ENCODE measurements around the gene MAP3K8. TPM values are rescaled to one million over a fixed set of nuclear protein-coding genes. Genes with fewer than 3 reads are reported as not detected.
"Not testable (repeated sequence)": the region's sequence is repeated elsewhere in the genome, so short reads cannot be mapped to it uniquely, and the experiment has no call there.

MAP3K8 gene
- polyA plus RNA-seq, 1 donor from 2014 or later = 1.5 TPM

DNA sequence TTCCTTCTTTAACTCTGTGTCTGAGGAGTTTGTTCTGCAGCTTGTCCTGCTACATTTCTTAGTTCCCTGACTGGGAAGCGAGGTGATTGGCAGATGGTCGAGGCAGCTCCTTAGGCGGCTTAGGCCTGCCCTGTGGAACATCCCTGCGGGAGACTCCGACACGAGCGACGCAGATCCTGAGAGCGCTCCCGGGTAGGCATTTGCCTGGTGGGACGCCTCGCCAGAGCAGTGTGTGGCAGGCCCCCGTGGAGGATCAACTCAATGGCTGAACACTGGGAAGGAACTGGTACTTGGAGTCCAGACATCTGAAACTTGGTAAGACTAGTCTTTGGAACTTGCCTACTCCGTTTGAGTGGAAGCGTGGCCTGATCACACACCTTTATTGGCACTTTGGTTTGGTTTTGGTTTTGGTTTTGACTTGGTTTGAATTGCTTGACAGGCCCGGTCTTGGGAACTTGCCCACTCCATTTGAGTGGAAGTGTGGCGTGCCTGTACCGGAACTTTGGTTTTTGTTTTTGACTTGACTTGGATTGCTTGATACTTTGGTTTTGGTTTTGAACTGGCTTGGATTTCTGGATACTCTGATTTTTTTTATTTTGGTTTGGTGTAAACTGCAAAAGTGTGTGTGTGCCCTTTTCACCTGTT is 42.6 kb downstream of the MAP3K8 start:
- Histone ChIP-seq H3F3A (ENCODE audit: insufficient read depth, low read length, poor library complexity, severe bottlenecking) (no peaks in the 10 kb centered on the region), H3K9ac (ENCODE audit: low read length) (no peak overlapping the region), H4K20me1 (ENCODE audit: insufficient read depth) (no peaks in the 10 kb centered on the region), H3K4me3 (ENCODE audit: low read length) (no peak overlapping the region), H3K36me3 (ENCODE audit: insufficient read depth, low read length) (no peaks in the 10 kb centered on the region), H3K79me2 (replicated peaks; ENCODE audit: insufficient read depth, low read length) (no peaks in the 10 kb centered on the region), H3K9me3 (ENCODE audit: low read length) (no peaks in the 10 kb centered on the region), H3K4me2 (ENCODE audit: low read length) (no peak overlapping the region), H3K27ac (ENCODE audit: low read length) (no peak overlapping the region), H2AFZ (ENCODE audit: low read depth, low read length) (no peak overlapping the region), H3K9me2 (ENCODE audit: insufficient read depth, low read length) (no peaks in the 10 kb centered on the region), H3K27me3 (ENCODE audit: insufficient read depth, low read depth, low read length) (no peaks in the 10 kb centered on the region)
- TF ChIP-seq POLR2AphosphoS5 (IDR thresholded peaks at IDR 0.05) (no peak), SMC3 (conservative IDR thresholded peaks at IDR 0.05; ENCODE audit: poor library complexity) (no peak), EZH2 (IDR thresholded peaks at IDR 0.05; ENCODE audit: borderline replicate concordance, insufficient read depth, low read length, poor library complexity, severe bottlenecking) (no peak), TAF1 (IDR thresholded peaks at IDR 0.05; ENCODE audit: low read depth) (no peak), RAD21 (conservative IDR thresholded peaks at IDR 0.05) (no peak), EP300 (conservative IDR thresholded peaks at IDR 0.05; ENCODE audit: poor library complexity, severe bottlenecking) (no peak), MXI1 (conservative IDR thresholded peaks at IDR 0.05; ENCODE audit: poor library complexity, severe bottlenecking) (no peak)
- TF ChIP-seq, protein P1, sequence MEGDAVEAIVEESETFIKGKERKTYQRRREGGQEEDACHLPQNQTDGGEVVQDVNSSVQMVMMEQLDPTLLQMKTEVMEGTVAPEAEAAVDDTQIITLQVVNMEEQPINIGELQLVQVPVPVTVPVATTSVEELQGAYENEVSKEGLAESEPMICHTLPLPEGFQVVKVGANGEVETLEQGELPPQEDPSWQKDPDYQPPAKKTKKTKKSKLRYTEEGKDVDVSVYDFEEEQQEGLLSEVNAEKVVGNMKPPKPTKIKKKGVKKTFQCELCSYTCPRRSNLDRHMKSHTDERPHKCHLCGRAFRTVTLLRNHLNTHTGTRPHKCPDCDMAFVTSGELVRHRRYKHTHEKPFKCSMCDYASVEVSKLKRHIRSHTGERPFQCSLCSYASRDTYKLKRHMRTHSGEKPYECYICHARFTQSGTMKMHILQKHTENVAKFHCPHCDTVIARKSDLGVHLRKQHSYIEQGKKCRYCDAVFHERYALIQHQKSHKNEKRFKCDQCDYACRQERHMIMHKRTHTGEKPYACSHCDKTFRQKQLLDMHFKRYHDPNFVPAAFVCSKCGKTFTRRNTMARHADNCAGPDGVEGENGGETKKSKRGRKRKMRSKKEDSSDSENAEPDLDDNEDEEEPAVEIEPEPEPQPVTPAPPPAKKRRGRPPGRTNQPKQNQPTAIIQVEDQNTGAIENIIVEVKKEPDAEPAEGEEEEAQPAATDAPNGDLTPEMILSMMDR (IDR thresholded peaks at IDR 0.05; ENCODE audit: poor library complexity, severe bottlenecking) = no peak
- TF ChIP-seq, protein P2, sequence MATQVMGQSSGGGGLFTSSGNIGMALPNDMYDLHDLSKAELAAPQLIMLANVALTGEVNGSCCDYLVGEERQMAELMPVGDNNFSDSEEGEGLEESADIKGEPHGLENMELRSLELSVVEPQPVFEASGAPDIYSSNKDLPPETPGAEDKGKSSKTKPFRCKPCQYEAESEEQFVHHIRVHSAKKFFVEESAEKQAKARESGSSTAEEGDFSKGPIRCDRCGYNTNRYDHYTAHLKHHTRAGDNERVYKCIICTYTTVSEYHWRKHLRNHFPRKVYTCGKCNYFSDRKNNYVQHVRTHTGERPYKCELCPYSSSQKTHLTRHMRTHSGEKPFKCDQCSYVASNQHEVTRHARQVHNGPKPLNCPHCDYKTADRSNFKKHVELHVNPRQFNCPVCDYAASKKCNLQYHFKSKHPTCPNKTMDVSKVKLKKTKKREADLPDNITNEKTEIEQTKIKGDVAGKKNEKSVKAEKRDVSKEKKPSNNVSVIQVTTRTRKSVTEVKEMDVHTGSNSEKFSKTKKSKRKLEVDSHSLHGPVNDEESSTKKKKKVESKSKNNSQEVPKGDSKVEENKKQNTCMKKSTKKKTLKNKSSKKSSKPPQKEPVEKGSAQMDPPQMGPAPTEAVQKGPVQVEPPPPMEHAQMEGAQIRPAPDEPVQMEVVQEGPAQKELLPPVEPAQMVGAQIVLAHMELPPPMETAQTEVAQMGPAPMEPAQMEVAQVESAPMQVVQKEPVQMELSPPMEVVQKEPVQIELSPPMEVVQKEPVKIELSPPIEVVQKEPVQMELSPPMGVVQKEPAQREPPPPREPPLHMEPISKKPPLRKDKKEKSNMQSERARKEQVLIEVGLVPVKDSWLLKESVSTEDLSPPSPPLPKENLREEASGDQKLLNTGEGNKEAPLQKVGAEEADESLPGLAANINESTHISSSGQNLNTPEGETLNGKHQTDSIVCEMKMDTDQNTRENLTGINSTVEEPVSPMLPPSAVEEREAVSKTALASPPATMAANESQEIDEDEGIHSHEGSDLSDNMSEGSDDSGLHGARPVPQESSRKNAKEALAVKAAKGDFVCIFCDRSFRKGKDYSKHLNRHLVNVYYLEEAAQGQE (IDR thresholded peaks at IDR 0.05; ENCODE audit: borderline replicate concordance) = no peak

DNA sequence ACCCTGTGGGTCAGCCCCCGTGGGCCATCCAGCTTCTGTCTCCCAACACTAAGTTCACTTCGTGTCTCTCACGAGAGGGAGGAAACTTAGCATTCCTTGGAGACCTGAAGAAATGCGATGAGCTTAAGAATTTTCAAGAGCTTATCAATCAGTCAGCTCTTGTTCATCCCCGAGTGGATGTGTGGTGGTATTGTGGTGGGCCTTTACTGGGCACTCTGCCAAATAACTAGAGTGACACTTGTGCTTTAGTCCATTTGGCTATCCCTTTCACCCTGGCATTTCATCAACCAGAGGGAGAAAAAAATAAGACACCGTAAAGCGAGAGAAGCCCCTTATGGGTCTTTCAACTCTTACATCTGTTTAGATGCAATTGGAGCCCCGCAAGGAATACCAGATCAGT is 45.5 kb downstream of the MAP3K8 start:
- H3K9me2 ChIP-seq (ENCODE audit: insufficient read depth, low read length); H3K27ac ChIP-seq (ENCODE audit: low read length); H3F3A ChIP-seq (ENCODE audit: insufficient read depth, low read length, poor library complexity, severe bottlenecking); H3K4me3 ChIP-seq (ENCODE audit: low read length); H3K36me3 ChIP-seq (ENCODE audit: insufficient read depth, low read length); H3K9me3 ChIP-seq (ENCODE audit: low read length); H2AFZ ChIP-seq (ENCODE audit: low read depth, low read length); H3K4me2 ChIP-seq (ENCODE audit: low read length); H3K9ac ChIP-seq (ENCODE audit: low read length); H3K79me2 ChIP-seq (replicated peaks; ENCODE audit: insufficient read depth, low read length); H3K27me3 ChIP-seq (ENCODE audit: insufficient read depth, low read depth, low read length); H4K20me1 ChIP-seq (ENCODE audit: insufficient read depth): not testable (repeated sequence)

DNA sequence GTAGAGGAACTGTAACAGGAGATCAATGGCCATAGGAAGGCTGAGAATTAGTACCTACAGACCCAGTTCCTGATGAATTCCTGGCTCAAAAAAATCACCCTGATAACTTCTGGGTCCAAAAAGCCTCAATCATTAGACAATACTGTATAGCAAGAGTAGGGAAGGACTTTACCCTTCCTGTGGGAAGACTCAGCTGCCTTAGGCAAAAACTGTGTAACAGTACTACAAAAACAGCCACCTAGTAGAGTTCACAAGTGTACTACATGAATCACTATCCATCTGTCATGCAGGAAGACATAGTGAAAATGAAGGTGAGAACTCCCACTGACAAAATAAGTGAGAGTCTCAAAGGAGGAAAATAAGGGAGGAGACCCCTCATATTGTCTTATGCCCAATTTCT is 47.6 kb downstream of the MAP3K8 start:
- Histone ChIP-seq H3K36me3 (ENCODE audit: insufficient read depth, low read length) (no peaks in the 10 kb centered on the region), H3K4me3 (ENCODE audit: low read length) (no peak overlapping the region), H3K9me3 (ENCODE audit: low read length) (no peaks in the 10 kb centered on the region), H3K79me2 (replicated peaks; ENCODE audit: insufficient read depth, low read length) (no peaks in the 10 kb centered on the region), H3K9ac (ENCODE audit: low read length) (no peak overlapping the region), H3K27ac (ENCODE audit: low read length) (no peak overlapping the region), H4K20me1 (ENCODE audit: insufficient read depth) (no peaks in the 10 kb centered on the region), H3K27me3 (ENCODE audit: insufficient read depth, low read depth, low read length) (no peaks in the 10 kb centered on the region), H3F3A (ENCODE audit: insufficient read depth, low read length, poor library complexity, severe bottlenecking) (no peaks in the 10 kb centered on the region), H3K9me2 (ENCODE audit: insufficient read depth, low read length) (no peaks in the 10 kb centered on the region), H2AFZ (ENCODE audit: low read depth, low read length) (no peak overlapping the region), H3K4me2 (ENCODE audit: low read length) (no peak overlapping the region)
- TF ChIP-seq RAD21 (conservative IDR thresholded peaks at IDR 0.05) (no peak), POLR2AphosphoS5 (IDR thresholded peaks at IDR 0.05) (no peak), EZH2 (IDR thresholded peaks at IDR 0.05; ENCODE audit: borderline replicate concordance, insufficient read depth, low read length, poor library complexity, severe bottlenecking) (no peak), SMC3 (conservative IDR thresholded peaks at IDR 0.05; ENCODE audit: poor library complexity) (no peak)
